Measurements from ENCODE around the gene ZNF451. TPM values are rescaled to one million over a fixed set of nuclear protein-coding genes. Genes with fewer than 3 reads are reported as not detected.

ZNF451 gene
- total and polyA plus RNA-seq, 2 donors (not counting 3 experiments of a cell fraction or from before 2014, with no cell fraction given): 9.9 to 64.4 TPM

- intact Hi-C loops (cut with micrococcal nuclease) (no loop called here), dilution Hi-C loops (cut with MboI; ENCODE audit: extremely low pct_ligation_motif_present, low sequenced_read_pairs) (no loop called here)
- DNase-seq (ENCODE audit: low read depth, low spot score) (no peak), FAIRE-seq (no peak)
- Histone ChIP-seq H3K36me3 (ENCODE audit: control insufficient read depth in 2 of 2, extremely low read depth in 1 of 2, insufficient read depth in 2 of 2, low read length in 2 of 2) (peaks cover 3 to 9% of the 10 kb centered on the region in 2 experiments), H4K20me1 (replicated peaks; ENCODE audit: control insufficient read depth, extremely low read depth, insufficient read depth, low read length) (no peaks in the 10 kb centered on the region), H3K79me2 (ENCODE audit: control insufficient read depth, insufficient read depth, low read length) (no peaks in the 10 kb centered on the region), H3K4me1 (ENCODE audit: control insufficient read depth, extremely low read depth, insufficient read depth, low read length) (no peaks in the 10 kb centered on the region), H2AFZ (ENCODE audit: low read depth, low read length) (no peak overlapping the region), H3K9me1 (replicated peaks; ENCODE audit: control insufficient read depth, extremely low read depth, insufficient read depth, low read length) (no peaks in the 10 kb centered on the region), H3K9me3 (replicated peaks; ENCODE audit: control insufficient read depth, insufficient read depth, low read length) (no peaks in the 10 kb centered on the region), H3K4me2 (ENCODE audit: insufficient read depth, low read length) (no peak overlapping the region), H3K4me3 (replicated peaks in 1 of 3; ENCODE audit: insufficient read depth in 1 of 3, low read depth in 1 of 3, low read length in 3 of 3) (no peak overlapping the region), H3K27ac (ENCODE audit: insufficient read depth, low read depth, low read length) (no peak overlapping the region), H3K9ac (replicated peaks; ENCODE audit: extremely low read depth, insufficient read depth, low read length) (no peak overlapping the region), H3K27me3 (ENCODE audit: control insufficient read depth in 2 of 2, insufficient read depth in 2 of 2, low read length in 2 of 2) (no peaks in the 10 kb centered on the region)
- BruUV-seq (replicated peaks): no TSS peak
- ChIA-PET CTCF (interaction anchor here (0.9 kb wide), 1 partner anchor 232 kb away, joined by 3 read pairs; no protein-coding TSS in a partner anchor), POLR2A (no interaction called here)
- TF ChIP-seq EZH2 (IDR thresholded peaks at IDR 0.05; ENCODE audit: borderline replicate concordance, low read depth, low read length, severe bottlenecking) (no peak), MAX (IDR thresholded peaks at IDR 0.05; ENCODE audit: insufficient read depth, insufficient read length) (no peak), MYC (IDR thresholded peaks at IDR 0.05; ENCODE audit: low read depth, low read length) (no peak), GATA2 (IDR thresholded peaks at IDR 0.05; ENCODE audit: insufficient read depth, insufficient read length, low read depth, low read length) (no peak), CTCF (IDR thresholded peaks at IDR 0.05; ENCODE audit: extremely low read depth in 1 of 2, insufficient read depth in 1 of 2, low read depth in 1 of 2, low read length in 2 of 2) (no peak), POLR2A (IDR thresholded peaks at IDR 0.05; ENCODE audit: low read depth, low read length) (no peak), JUN (IDR thresholded peaks at IDR 0.05; ENCODE audit: borderline replicate concordance, insufficient read depth, insufficient read length, low read depth) (no peak), FOS (IDR thresholded peaks at IDR 0.05; ENCODE audit: borderline replicate concordance, insufficient read depth, low read length) (no peak), POLR2AphosphoS5 (IDR thresholded peaks at IDR 0.05; ENCODE audit: insufficient read depth, low read depth, low read length) (no peak)
Observed at GRCh38 chr6:57135885-57136284, 45.9 kb downstream of the ZNF451 start.
